Gastrocnemius medialis (tissue), 4 donors: ENCODE data around the gene KCNAB2. TPM values are rescaled to one million over a fixed set of nuclear protein-coding genes. Genes with fewer than 3 reads are reported as not detected.

Experiments
- ATAC-seq, 2 donors: fragments of 150-250 bp; one replicate each; pipeline ENCODE4 v1.9.1; 2016
- DNase-seq, 2 donors: peaks; one replicate each; pipeline ENCODE4 v3.0.0-alpha.2; 2019
- H3K27ac ChIP-seq, 4 donors: fragments of 200-600 bp; sonication (generic); 1 replicate in 1 of 4; 2 replicates in 3 of 4; pipeline ENCODE4 v1.5.1; 2016 to 2018; ENCODE audit warnings: mild to moderate bottlenecking in 2 of 4, moderate library complexity in 1 of 4
- H3K27me3 ChIP-seq, 3 donors: fragments of 200-600 bp; sonication (generic) in 2 of 3; 1 replicate in 1 of 3; 2 replicates in 2 of 3; pipeline versions ENCODE4 v1.5.1 to v1.6.0; 2016 to 2019; ENCODE audit warnings: mild to moderate bottlenecking in 1 of 3, moderate library complexity in 1 of 3
- H3K36me3 ChIP-seq, 2 donors: fragments of 200-600 bp; sonication (generic) in 1 of 2; one replicate each; pipeline ENCODE4 v1.5.1; 2017 to 2018
- H3K4me1 ChIP-seq, 2 donors: fragments of 200-600 bp; sonication (generic) in 1 of 2; one replicate each; pipeline ENCODE4 v1.5.1; 2016 to 2017; ENCODE audit warnings: mild to moderate bottlenecking in 2 of 2
- H3K4me3 ChIP-seq, 4 donors: fragments of 200-600 bp; sonication (generic) in 3 of 4; 1 replicate in 1 of 4; 2 replicates in 3 of 4; pipeline ENCODE4 v1.5.1; 2016 to 2019; ENCODE audit warnings: mild to moderate bottlenecking in 2 of 4
- H3K9me3 ChIP-seq, 3 donors: fragments of 200-600 bp; sonication (generic) in 2 of 3; 1 replicate in 1 of 3; 2 replicates in 2 of 3; pipeline ENCODE4 v1.5.1; 2016 to 2019
- POLR2A ChIP-seq, 2 donors: fragments of 450-650 bp; IDR thresholded peaks; one replicate each; pipeline ENCODE4 v1.6.1; 2017; ENCODE audit warnings: antibody characterized with exemption in 2 of 2, mild to moderate bottlenecking in 2 of 2, moderate library complexity in 2 of 2
- in situ Hi-C, 4 donors: fragments of 200-750 bp; cut with MboI; loops; one replicate each; pipeline versions ENCODE4 v1.15.0 to v1.8.0; 2017; ENCODE audit warnings: low sequenced_read_pairs in 4 of 4
- intact Hi-C: fragments of 100-400 bp; cut with DNase I; formaldehyde crosslinking; loops from one replicate; pipeline ENCODE4 v1.15.1; 2023; ENCODE audit warnings: low total_unique reads
- total RNA-seq, 4 donors: library from RNA; depleted of rRNA; stranded (reverse); fragments of >200 nt; gene quantifications; one replicate each; pipeline versions ENCODE4 v1.1.0 to v1.2.3, GENCODE V29; 2016
- TF ChIP-seq, protein P1 (sequence below), 5 experiments: fragments of 450-650 bp in 3 of 5; fragments of 200-600 bp in 2 of 5; sonication (generic) in 2 of 5; IDR thresholded peaks in 4 of 5; conservative IDR thresholded peaks in 1 of 5; 1 replicate in 4 of 5; 2 replicates in 1 of 5; pipeline ENCODE4 v1.5.1; 2016 to 2019; ENCODE audit warnings: antibody characterized with exemption in 5 of 5, mild to moderate bottlenecking in 3 of 5, moderate library complexity in 3 of 5

Gene KCNAB2
- total RNA-seq, 4 donors from 2014 or later = 2.8 to 7.8 (median 4.5) TPM

DNA sequence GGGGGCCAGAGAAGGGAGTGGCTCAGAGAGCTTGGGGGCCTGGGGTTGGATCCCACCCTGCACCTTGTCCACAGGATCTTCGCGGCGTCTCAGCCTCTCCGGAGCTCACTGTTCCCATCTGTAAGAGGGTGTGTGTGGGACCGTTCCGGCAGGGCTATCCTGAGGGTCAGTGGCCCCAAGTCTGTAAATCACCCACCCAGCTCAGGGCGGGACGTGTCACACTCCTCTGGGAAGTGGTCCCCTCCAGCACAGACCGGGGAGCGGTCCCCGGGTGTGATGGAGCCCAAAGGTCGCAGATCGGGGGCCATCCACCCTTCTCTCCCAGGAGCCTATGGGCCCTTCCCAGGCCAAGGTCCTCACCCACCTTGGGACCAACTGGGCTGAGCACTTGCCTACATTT lies 40.0 kb downstream of the KCNAB2 start:
- intact Hi-C loops = no loop called here
- in situ Hi-C loops = no loop called here
- H3K4me1 ChIP-seq = no peaks in the 10 kb centered on the region
- no peaks in the 10 kb centered on the region for H3K9me3 ChIP-seq
- DNase-seq = no peak
- H3K27me3 ChIP-seq = peaks cover 16 to 36% (median 16%) of the 10 kb centered on the region in 3 donors
- no peaks in the 10 kb centered on the region for H3K36me3 ChIP-seq
- no peak for ATAC-seq
- no peak overlapping the region for H3K4me3 ChIP-seq
- no peak for TF ChIP-seq POLR2A (IDR thresholded peaks at IDR 0.05)
- TF ChIP-seq, protein P1, sequence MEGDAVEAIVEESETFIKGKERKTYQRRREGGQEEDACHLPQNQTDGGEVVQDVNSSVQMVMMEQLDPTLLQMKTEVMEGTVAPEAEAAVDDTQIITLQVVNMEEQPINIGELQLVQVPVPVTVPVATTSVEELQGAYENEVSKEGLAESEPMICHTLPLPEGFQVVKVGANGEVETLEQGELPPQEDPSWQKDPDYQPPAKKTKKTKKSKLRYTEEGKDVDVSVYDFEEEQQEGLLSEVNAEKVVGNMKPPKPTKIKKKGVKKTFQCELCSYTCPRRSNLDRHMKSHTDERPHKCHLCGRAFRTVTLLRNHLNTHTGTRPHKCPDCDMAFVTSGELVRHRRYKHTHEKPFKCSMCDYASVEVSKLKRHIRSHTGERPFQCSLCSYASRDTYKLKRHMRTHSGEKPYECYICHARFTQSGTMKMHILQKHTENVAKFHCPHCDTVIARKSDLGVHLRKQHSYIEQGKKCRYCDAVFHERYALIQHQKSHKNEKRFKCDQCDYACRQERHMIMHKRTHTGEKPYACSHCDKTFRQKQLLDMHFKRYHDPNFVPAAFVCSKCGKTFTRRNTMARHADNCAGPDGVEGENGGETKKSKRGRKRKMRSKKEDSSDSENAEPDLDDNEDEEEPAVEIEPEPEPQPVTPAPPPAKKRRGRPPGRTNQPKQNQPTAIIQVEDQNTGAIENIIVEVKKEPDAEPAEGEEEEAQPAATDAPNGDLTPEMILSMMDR (IDR thresholded peaks at IDR 0.05 in 4 of 5, conservative IDR thresholded peaks at IDR 0.05 in 1 of 5) = no peak
- no peak overlapping the region for H3K27ac ChIP-seq

DNA sequence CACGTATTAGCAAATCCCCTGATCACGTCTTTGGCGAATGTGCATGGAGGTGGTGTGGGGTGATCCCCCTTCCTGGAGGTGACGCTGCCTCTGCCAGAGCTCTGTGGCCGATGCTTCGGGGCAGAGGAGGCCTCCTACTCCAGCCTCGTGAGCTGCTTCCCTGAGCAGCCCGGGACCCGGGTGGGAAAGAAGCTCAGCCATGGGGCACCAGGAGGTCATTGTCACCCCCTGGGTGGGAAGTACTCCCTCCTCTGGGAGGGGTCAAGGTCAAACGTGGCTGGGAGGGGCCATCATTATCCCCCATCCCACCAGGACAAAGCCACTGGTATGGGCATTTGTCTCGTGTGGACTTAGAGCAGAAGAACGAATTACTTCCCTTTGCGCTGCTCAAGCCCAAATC lies 40.7 kb downstream of the KCNAB2 start:
- no peaks in the 10 kb centered on the region for H3K36me3 ChIP-seq
- DNase-seq (no peak), ATAC-seq (no peak)
- no peaks in the 10 kb centered on the region for H3K4me1 ChIP-seq
- H3K27me3 ChIP-seq = peaks cover 13 to 29% (median 14%) of the 10 kb centered on the region in 3 donors
- H3K9me3 ChIP-seq = no peaks in the 10 kb centered on the region
- TF ChIP-seq POLR2A (IDR thresholded peaks at IDR 0.05) = no peak
- TF ChIP-seq, protein P1 (IDR thresholded peaks at IDR 0.05 in 4 of 5, conservative IDR thresholded peaks at IDR 0.05 in 1 of 5) = no peak
- H3K4me3 ChIP-seq = no peak overlapping the region
- in situ Hi-C loops (no loop called here), intact Hi-C loops (no loop called here)
- no peak overlapping the region for H3K27ac ChIP-seq

DNA sequence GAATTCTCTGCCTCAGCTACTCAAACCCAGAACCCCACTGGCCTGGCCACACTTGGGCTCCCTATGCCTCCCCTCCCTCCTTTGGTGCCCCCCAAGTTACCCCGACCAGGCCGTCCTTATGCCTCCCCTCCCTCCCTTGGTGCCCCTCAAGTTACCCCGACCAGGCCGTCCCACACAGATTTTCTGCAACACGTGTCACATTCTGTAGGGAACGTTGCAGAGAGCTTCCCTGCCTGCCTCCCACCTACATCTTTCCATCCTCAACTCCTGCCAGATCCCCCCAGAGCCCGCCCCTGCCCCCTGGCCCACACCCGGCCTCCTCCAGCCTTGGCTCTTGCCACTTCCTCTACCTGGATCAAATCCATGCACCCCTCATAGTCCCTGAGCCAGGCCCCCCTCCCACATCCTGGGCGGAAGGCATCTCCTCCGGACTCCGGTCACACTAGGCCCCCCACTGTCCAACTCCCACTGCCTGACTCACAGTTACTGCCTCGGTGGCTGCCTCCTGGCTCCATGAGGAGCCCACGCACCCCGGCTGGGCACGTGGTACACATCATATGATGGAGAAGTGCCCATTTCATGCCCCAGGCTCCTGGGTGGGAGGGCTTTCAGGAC lies 41.2 kb downstream of the KCNAB2 start:
- in situ Hi-C loops (no loop called here), intact Hi-C loops (no loop called here)
- Histone ChIP-seq H3K36me3 (no peaks in the 10 kb centered on the region), H3K27ac (no peak overlapping the region), H3K4me1 (no peaks in the 10 kb centered on the region), H3K27me3 (peaks cover 9 to 24% (median 9%) of the 10 kb centered on the region in 3 donors), H3K4me3 (no peak overlapping the region), H3K9me3 (no peaks in the 10 kb centered on the region)
- ATAC-seq (no peak), DNase-seq (no peak)
- no peak for TF ChIP-seq POLR2A (IDR thresholded peaks at IDR 0.05)
- TF ChIP-seq, protein P1 (IDR thresholded peaks at IDR 0.05 in 4 of 5, conservative IDR thresholded peaks at IDR 0.05 in 1 of 5) = no peak

DNA sequence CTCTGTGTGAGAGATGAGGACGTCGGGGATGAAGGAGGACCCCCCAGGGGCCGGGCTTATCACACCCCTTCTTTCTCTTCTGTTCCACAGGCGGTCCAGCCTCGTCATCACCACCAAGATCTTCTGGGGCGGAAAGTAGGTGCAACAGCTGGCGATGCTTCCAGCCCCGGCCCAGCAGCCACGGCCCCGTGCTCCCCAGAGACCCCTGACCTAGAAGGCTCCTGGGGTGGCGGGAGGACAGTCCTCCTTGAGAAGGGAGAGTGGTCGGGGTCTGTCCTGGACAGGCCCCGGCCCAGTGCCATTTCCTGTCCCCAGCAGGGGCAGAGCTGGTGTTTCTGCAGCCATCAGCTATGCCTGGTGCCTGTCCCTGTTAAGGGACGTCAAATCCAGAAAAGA lies 41.7 kb downstream of the KCNAB2 start:
- TF ChIP-seq, protein P1 (IDR thresholded peaks at IDR 0.05 in 4 of 5, conservative IDR thresholded peaks at IDR 0.05 in 1 of 5) = no peak
- in situ Hi-C loops (no loop called here), intact Hi-C loops (no loop called here)
- Histone ChIP-seq H3K27ac (no peak overlapping the region), H3K4me1 (no peaks in the 10 kb centered on the region), H3K36me3 (no peaks in the 10 kb centered on the region), H3K4me3 (no peak overlapping the region), H3K9me3 (no peaks in the 10 kb centered on the region), H3K27me3 (peaks cover 6 to 19% (median 6%) of the 10 kb centered on the region in 3 donors)
- ATAC-seq (no peak), DNase-seq (no peak)

DNA sequence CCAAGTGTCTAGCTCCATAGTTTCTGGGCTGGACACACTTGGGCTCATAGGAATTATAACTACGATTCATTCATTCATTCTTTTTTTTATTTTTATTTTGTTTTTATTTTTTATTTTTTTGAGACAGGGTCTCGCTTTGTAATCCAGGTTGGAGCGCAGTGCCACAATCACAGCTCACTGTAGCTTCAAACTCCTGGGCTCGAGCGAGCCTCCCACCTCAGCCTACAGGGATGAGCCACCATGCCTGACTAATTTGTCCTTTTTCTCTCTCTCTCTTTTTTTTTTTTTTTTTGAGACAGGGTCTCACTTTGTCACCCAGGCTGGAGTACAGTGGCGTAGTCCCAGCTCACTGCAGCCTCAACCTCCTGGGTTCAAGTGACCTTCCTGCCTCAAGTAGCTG lies 42.3 kb downstream of the KCNAB2 start:
- DNase-seq = no peak
- no peak for ATAC-seq
- H3K4me1 ChIP-seq = no peaks in the 10 kb centered on the region
- H3K27ac ChIP-seq = no peak overlapping the region
- H3K36me3 ChIP-seq = no peaks in the 10 kb centered on the region
- H3K27me3 ChIP-seq = peaks cover 2 to 13% (median 6%) of the 10 kb centered on the region in 3 donors
- H3K4me3 ChIP-seq = no peak overlapping the region
- intact Hi-C loops (no loop called here), in situ Hi-C loops (no loop called here)
- TF ChIP-seq, protein P1 (IDR thresholded peaks at IDR 0.05 in 4 of 5, conservative IDR thresholded peaks at IDR 0.05 in 1 of 5) = no peak
- no peak for TF ChIP-seq POLR2A (IDR thresholded peaks at IDR 0.05)
- H3K9me3 ChIP-seq = no peaks in the 10 kb centered on the region
